Breast epithelium (tissue), 4 donors: ENCODE measurements around the gene AZI2. TPM values are rescaled to one million over a fixed set of nuclear protein-coding genes. Genes with fewer than 3 reads are reported as not detected.

Experiments used
- DNase-seq, 2 donors: peaks; one replicate each; pipeline ENCODE4 v3.0.0-alpha.2; 2019; ENCODE audit warnings: low spot score in 2 of 2
- H3K27ac ChIP-seq, 2 donors: fragments of 200-600 bp; sonication (generic) in 1 of 2; one replicate each; pipeline ENCODE4 v1.5.1; 2016 to 2019; ENCODE audit warnings: mild to moderate bottlenecking in 1 of 2
- H3K27me3 ChIP-seq, 2 donors: fragments of 200-600 bp; sonication (generic) in 1 of 2; one replicate each; pipeline versions ENCODE4 v1.5.1 to v1.6.0; 2017 to 2019; ENCODE audit warnings: control low read depth in 1 of 2, mild to moderate bottlenecking in 1 of 2
- H3K36me3 ChIP-seq: fragments of 200-600 bp; one replicate; pipeline ENCODE4 v1.5.1; 2019
- H3K4me1 ChIP-seq, 2 donors: fragments of 200-600 bp; sonication (generic); one replicate each; pipeline ENCODE4 v1.5.1; 2016 to 2019; ENCODE audit warnings: control low read depth in 1 of 2
- H3K4me3 ChIP-seq, 3 donors: fragments of 200-600 bp; sonication (generic); 1 replicate in 2 of 3; 2 replicates in 1 of 3; pipeline ENCODE4 v1.5.1; 2016 to 2019; ENCODE audit warnings: mild to moderate bottlenecking in 3 of 3, moderate library complexity in 2 of 3
- H3K9me3 ChIP-seq, 2 donors: fragments of 200-600 bp; sonication (generic) in 1 of 2; one replicate each; pipeline ENCODE4 v1.5.1; 2016 to 2019; ENCODE audit warnings: control low read depth in 1 of 2
- CTCF ChIP-seq, 3 donors: fragments of 450-650 bp; IDR thresholded peaks; one replicate each; pipeline ENCODE4 v1.5.1; 2016 to 2017; ENCODE audit warnings: antibody characterized with exemption in 3 of 3, mild to moderate bottlenecking in 3 of 3, moderate library complexity in 3 of 3
- POLR2A ChIP-seq: fragments of 450-650 bp; IDR thresholded peaks from one replicate; pipeline ENCODE4 v1.6.1; 2016; ENCODE audit warnings: antibody characterized with exemption, mild to moderate bottlenecking, moderate library complexity
- POLR2AphosphoS5 ChIP-seq, 3 donors: sonication (generic); formaldehyde crosslinking; IDR thresholded peaks; one replicate each; pipeline ENCODE4 v1.6.1; 2017; ENCODE audit warnings: antibody characterized with exemption in 3 of 3
- intact Hi-C: fragments of 100-400 bp; cut with DNase I; formaldehyde crosslinking; loops from one replicate; pipeline ENCODE4 v1.15.1; 2023; ENCODE audit warnings: low total_unique reads
- total RNA-seq, 3 donors: library from RNA; depleted of rRNA; stranded (reverse); fragments of >200 nt; gene quantifications; one replicate each; pipeline ENCODE4 v1.1.0, GENCODE V29; 2016

The AZI2 gene
- total RNA-seq, 3 donors from 2014 or later = 68.6 to 193 (median 111) TPM

GRCh38 chr3:28286595-28286994 is 62.0 kb downstream of the AZI2 start:
- H3K27ac ChIP-seq = no peak overlapping the region
- no peaks in the 10 kb centered on the region for H3K4me1 ChIP-seq
- no peaks in the 10 kb centered on the region for H3K9me3 ChIP-seq
- TF ChIP-seq POLR2AphosphoS5 (IDR thresholded peaks at IDR 0.05) (no peak), CTCF (IDR thresholded peaks at IDR 0.05) (peak; percentile 33 to 45 (median 41)), POLR2A (no peak)
- H3K4me3 ChIP-seq = no peak overlapping the region
- no peak for DNase-seq
- no peaks in the 10 kb centered on the region for H3K27me3 ChIP-seq
- intact Hi-C loops = no loop called here
- no peaks in the 10 kb centered on the region for H3K36me3 ChIP-seq

- TF ChIP-seq POLR2A (no peak), POLR2AphosphoS5 (IDR thresholded peaks at IDR 0.05) (no peak), CTCF (IDR thresholded peaks at IDR 0.05) (no peak)
- intact Hi-C loops = no loop called here
- H3K4me3 ChIP-seq = no peak overlapping the region
These were observed 67.8 kb downstream of the AZI2 start for GRCh38 chr3:28280781-28281180.

GRCh38 chr3:28279770-28280169 is 68.9 kb downstream of the AZI2 start:
- TF ChIP-seq POLR2A (no peak), CTCF (IDR thresholded peaks at IDR 0.05) (no peak), POLR2AphosphoS5 (IDR thresholded peaks at IDR 0.05) (no peak)

More at GRCh38 chr3:28280781-28281180, 67.8 kb downstream of the AZI2 start:
- H3K4me1 ChIP-seq = no peaks in the 10 kb centered on the region
- no peaks in the 10 kb centered on the region for H3K27me3 ChIP-seq
- no peaks in the 10 kb centered on the region for H3K36me3 ChIP-seq
- no peak overlapping the region for H3K27ac ChIP-seq
- DNase-seq = no peak
- no peaks in the 10 kb centered on the region for H3K9me3 ChIP-seq

GRCh38 chr3:28278918-28279317 is 69.7 kb downstream of the AZI2 start:
- no peak for TF ChIP-seq POLR2A
- TF ChIP-seq POLR2AphosphoS5 (IDR thresholded peaks at IDR 0.05) = no peak
- no peaks in the 10 kb centered on the region for H3K27me3 ChIP-seq
- intact Hi-C loops = no loop called here
- H3K27ac ChIP-seq = no peak overlapping the region
- no peak overlapping the region for H3K4me3 ChIP-seq
- no peaks in the 10 kb centered on the region for H3K36me3 ChIP-seq
- peaks cover under 1 to 2% of the 10 kb centered on the region in 2 donors for H3K9me3 ChIP-seq
- H3K4me1 ChIP-seq = no peaks in the 10 kb centered on the region
- DNase-seq = no peak

More at GRCh38 chr3:28279770-28280169, 68.9 kb downstream of the AZI2 start:
- no peak for DNase-seq
- H3K4me1 ChIP-seq = no peaks in the 10 kb centered on the region
- no peaks in the 10 kb centered on the region for H3K36me3 ChIP-seq
- no peaks in the 10 kb centered on the region for H3K9me3 ChIP-seq
- no peaks in the 10 kb centered on the region for H3K27me3 ChIP-seq
- intact Hi-C loops = no loop called here
- H3K4me3 ChIP-seq = no peak overlapping the region
- no peak overlapping the region for H3K27ac ChIP-seq

GRCh38 chr3:28273837-28274236 is 74.8 kb downstream of the AZI2 start:
- Histone ChIP-seq H3K36me3 (no peaks in the 10 kb centered on the region), H3K4me1 (no peaks in the 10 kb centered on the region), H3K27me3 (no peaks in the 10 kb centered on the region), H3K9me3 (peaks cover 15 to 16% of the 10 kb centered on the region in 2 donors), H3K27ac (no peak overlapping the region), H3K4me3 (no peak overlapping the region)
- intact Hi-C loops = no loop called here
- no peak for DNase-seq
- TF ChIP-seq POLR2AphosphoS5 (IDR thresholded peaks at IDR 0.05) (no peak), POLR2A (no peak)

Other genes starting within 250 kb of the AZI2 start
- 10 to 100 TPM in 1 of 3 donors, 1 to 10 TPM in 2; 5.3 to 12.7 (median 7.9) TPM for gene CMC1, start 107.2 kb downstream of the AZI2 start, total RNA-seq
- gene ZCWPW2, start 103 bp downstream of the AZI2 start, total RNA-seq = 1 to 10 TPM; 1.1 to 2.3 (median 1.3) TPM